A673 (cell line): ENCODE data around the gene SLC22A3.

ENCODE experiments used
- CTCF ChIP-seq: fragments of 300-800, 200-600 bp; sonication (generic); conservative IDR thresholded peaks from 2 replicates; pipeline ENCODE4 v1.5.1; 2017; ENCODE audit warnings: low read depth, mild to moderate bottlenecking, antibody characterized with exemption, low read length, moderate library complexity, mixed read lengths
- EZH2 ChIP-seq: fragments of 200-600 bp; sonication (generic); IDR thresholded peaks from 2 replicates; pipeline ENCODE4 v1.6.1; 2017; ENCODE audit warnings: borderline replicate concordance, low read depth, mild to moderate bottlenecking, mixed read lengths, antibody characterized with exemption, low read length; ENCODE audit not compliant: poor library complexity, severe bottlenecking

- TF ChIP-seq CTCF (no peak), EZH2 (no peak)
Measured at GRCh38 chr6:160494576-160494975, 146.4 kb downstream of the SLC22A3 start.
